ENCODE data around the gene HOXB5. TPM values are rescaled to one million over a fixed set of nuclear protein-coding genes. Genes with fewer than 3 reads are reported as not detected.

HOXB5 gene
- total RNA-seq, 6 donors from 2014 or later: 0.39 to 5.0 (median 1.5) TPM

- Histone ChIP-seq H3K4me1 (peaks cover 4 to 9% (median 7%) of the 10 kb centered on the region in 4 donors), H3K4me3 (peak overlapping the region in 2 of 4 donors; percentile 17 to 29), H3K27ac (peak overlapping the region; percentile 60 to 82 (median 70)), H3K36me3 (no peaks in the 10 kb centered on the region), H3K27me3 (peaks cover 0 to 25% (median 11%) of the 10 kb centered on the region in 4 donors), H3K9me3 (no peaks in the 10 kb centered on the region)
- DNase-seq: no peak
- no peak for TF ChIP-seq EP300 (IDR thresholded peaks at IDR 0.05)
- TF ChIP-seq CTCF (IDR thresholded peaks at IDR 0.05): no peak
- WGBS, 2 donors: 59 to 75% methylated on average over 2 of the region's 2 CpGs
- no peak for ATAC-seq (ENCODE audit: low FRiP score in 2 of 2)
Measured at GRCh38 chr17:48558831-48559121, 34.8 kb downstream of the HOXB5 start.

GRCh38 chr17:48558057-48558830, 35.3 kb downstream of the HOXB5 start:
- Histone ChIP-seq H3K36me3 (no peaks in the 10 kb centered on the region), H3K27me3 (peaks cover 0 to 19% (median 10%) of the 10 kb centered on the region in 4 donors), H3K9me3 (no peaks in the 10 kb centered on the region), H3K4me1 (peaks cover 4 to 9% (median 6%) of the 10 kb centered on the region in 4 donors), H3K27ac (peak overlapping the region; percentile 51 to 82 (median 70)), H3K4me3 (peak overlapping the region in 3 of 4 donors; percentile 3 to 29 (median 17))
- no peak for TF ChIP-seq EP300 (IDR thresholded peaks at IDR 0.05)
- TF ChIP-seq POLR2A (IDR thresholded peaks at IDR 0.05): no peak
- no peak for TF ChIP-seq POLR2AphosphoS5 (IDR thresholded peaks at IDR 0.05)
- TF ChIP-seq CTCF (IDR thresholded peaks at IDR 0.05): no peak
- ATAC-seq (ENCODE audit: low FRiP score in 2 of 2): no peak
- peak in 1 of 2 donors; percentile 49 for DNase-seq
- 57 to 68% methylated on average over 13 of the region's 13 CpGs for WGBS, 2 donors

- Histone ChIP-seq H3K4me3 (peak overlapping the region in 2 of 4 donors; percentile 1 to 29), H3K27ac (peak overlapping the region; percentile 60 to 86 (median 63)), H3K9me3 (no peaks in the 10 kb centered on the region), H3K27me3 (peaks cover 0 to 21% (median 10%) of the 10 kb centered on the region in 4 donors), H3K4me1 (peaks cover 4 to 9% (median 6%) of the 10 kb centered on the region in 4 donors), H3K36me3 (no peaks in the 10 kb centered on the region)
- DNase-seq (no peak), ATAC-seq (ENCODE audit: low FRiP score in 2 of 2) (no peak)
- TF ChIP-seq CTCF (IDR thresholded peaks at IDR 0.05) (no peak), POLR2AphosphoS5 (IDR thresholded peaks at IDR 0.05) (no peak), POLR2A (IDR thresholded peaks at IDR 0.05) (no peak), EP300 (IDR thresholded peaks at IDR 0.05) (no peak)
- 51 to 56% methylated on average over 7 of the region's 7 CpGs for WGBS, 2 donors
Measured at GRCh38 chr17:48556576-48557401, 36.8 kb downstream of the HOXB5 start.

GRCh38 chr17:48556229-48556575, 37.4 kb downstream of the HOXB5 start:
- H3K4me3 ChIP-seq: no peak overlapping the region
- peaks cover 4 to 8% (median 5%) of the 10 kb centered on the region in 4 donors for H3K4me1 ChIP-seq
- H3K27me3 ChIP-seq: peaks cover 0 to 21% (median 10%) of the 10 kb centered on the region in 4 donors
- H3K9me3 ChIP-seq: no peaks in the 10 kb centered on the region
- whole genome bisulfite sequencing, 2 donors: 52 to 56% methylated on average over 5 of the region's 5 CpGs
- DNase-seq (no peak), ATAC-seq (ENCODE audit: low FRiP score in 2 of 2) (no peak)
- TF ChIP-seq EP300 (IDR thresholded peaks at IDR 0.05) (no peak), POLR2A (IDR thresholded peaks at IDR 0.05) (no peak), POLR2AphosphoS5 (IDR thresholded peaks at IDR 0.05) (no peak), CTCF (IDR thresholded peaks at IDR 0.05) (no peak)
- no peaks in the 10 kb centered on the region for H3K36me3 ChIP-seq
- peak overlapping the region; percentile 56 to 86 (median 68) for H3K27ac ChIP-seq

Measured in upper lobe of left lung (tissue), 6 donors.